Measurements from ENCODE around the gene HAGHL. TPM values are rescaled to one million over a fixed set of nuclear protein-coding genes. Genes with fewer than 3 reads are reported as not detected.

Gene HAGHL
- total and polyA plus RNA-seq, 2 of the 8 experiments (the other 6 are each of a cell fraction or from before 2014, with no cell fraction given), result 26.6 to 26.9 TPM

DNA sequence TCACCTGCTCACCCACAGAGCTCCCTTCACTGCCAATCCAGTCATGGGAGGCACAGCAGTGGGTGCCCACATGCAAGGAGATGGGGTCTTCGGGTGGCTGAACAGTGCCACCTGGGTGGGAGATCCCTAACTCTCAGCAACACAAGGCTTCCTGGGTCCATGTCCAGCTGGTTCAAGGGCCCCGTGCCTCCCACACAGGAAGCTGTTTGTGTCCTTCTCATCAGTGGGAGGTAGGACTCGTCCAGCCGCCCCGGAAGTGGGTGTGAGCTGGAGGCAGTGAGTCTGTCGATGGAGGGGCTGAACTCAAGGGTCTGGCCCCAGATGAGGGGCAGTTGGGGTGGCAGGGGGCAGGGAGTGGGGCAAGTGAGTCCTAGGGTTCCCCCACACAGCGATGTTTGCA lies 22.9 kb upstream of the HAGHL start:
- H4K5ac ChIP-seq (ENCODE audit: insufficient read length, low read depth, low read length), result no peak overlapping the region
- H3K36me3 ChIP-seq (ENCODE audit: control insufficient read depth in 2 of 4, insufficient read depth in 4 of 4, low read length in 3 of 4), result no peaks in the 10 kb centered on the region
- H3K27ac ChIP-seq (ENCODE audit: low read depth, low read length), result no peak overlapping the region
- H2BK120ac ChIP-seq (replicated peaks; ENCODE audit: low read depth, low read length), result no peak overlapping the region
- H2AFZ ChIP-seq (ENCODE audit: low read length), result no peak overlapping the region
- DNase-seq (ENCODE audit: low read depth in 1 of 2, low spot score in 2 of 2), result no peak
- CTCF ChIA-PET (ENCODE audit: partially characterized antibody), result interaction anchor here (1.1 to 33.4 kb wide), 7 partner anchors 8 to 81 kb away, joined by 3 to 977 read pairs (median 5); partner anchors contain the start of genes ANTKMT, CCDC78, CIAO3 and HAGHL
- H3K79me1 ChIP-seq (ENCODE audit: low read depth, low read length), result no peaks in the 10 kb centered on the region
- no peak overlapping the region for H4K91ac ChIP-seq (replicated peaks; ENCODE audit: insufficient read length, low read length)
- no peak for FAIRE-seq
- no peak overlapping the region for H3K4ac ChIP-seq (replicated peaks; ENCODE audit: insufficient read length, low read depth, low read length)
- H4K20me1 ChIP-seq (replicated peaks in 1 of 2; ENCODE audit: control insufficient read depth in 1 of 2, insufficient read depth in 2 of 2, low read length in 2 of 2), result peaks cover 8 to 31% of the 10 kb centered on the region in 2 experiments
- no peak overlapping the region for H3K9ac ChIP-seq (replicated peaks in 1 of 4; ENCODE audit: extremely low read depth in 1 of 4, low read depth in 3 of 4, low read length in 3 of 4)
- H3K27me3 ChIP-seq (replicated peaks in 1 of 4; ENCODE audit: control insufficient read depth in 3 of 4, extremely low read depth in 1 of 4, insufficient read depth in 3 of 4, low read length in 3 of 4), result peaks cover 63 to 93% (median 88%) of the 10 kb centered on the region in 4 experiments
- H2BK5ac ChIP-seq (ENCODE audit: low read depth, low read length), result no peak overlapping the region
- no peak overlapping the region for H3K14ac ChIP-seq (ENCODE audit: insufficient read length)
- no peak overlapping the region for H2BK20ac ChIP-seq (ENCODE audit: low read length)
- no peak overlapping the region for H3K23ac ChIP-seq (ENCODE audit: insufficient read length)
- peaks cover 0 to 8% (median 2%) of the 10 kb centered on the region in 4 experiments; a peak in 4 of 7 replicates for H3K4me1 ChIP-seq (replicated peaks in 1 of 4; ENCODE audit: control insufficient read depth in 3 of 4, insufficient read depth in 4 of 4, low read length in 3 of 4)
- TF ChIP-seq GABPA (IDR thresholded peaks at IDR 0.05; ENCODE audit: borderline replicate concordance, insufficient read depth, low read length) (no peak), NANOG (IDR thresholded peaks at IDR 0.05; ENCODE audit: insufficient read depth, low read depth, low read length, poor library complexity, severe bottlenecking) (no peak), JUND (IDR thresholded peaks at IDR 0.05; ENCODE audit: low read length) (no peak), CHD2 (IDR thresholded peaks at IDR 0.05; ENCODE audit: low read length) (no peak), TEAD4 (IDR thresholded peaks at IDR 0.05; ENCODE audit: low read depth, low read length) (no peak), KDM5A (IDR thresholded peaks at IDR 0.05; ENCODE audit: low read length) (no peak), PHF8 (conservative IDR thresholded peaks at IDR 0.05; ENCODE audit: low read depth, low read length) (no peak), BACH1 (IDR thresholded peaks at IDR 0.05; ENCODE audit: low read length) (no peak), RNF2 (IDR thresholded peaks at IDR 0.05; ENCODE audit: borderline replicate concordance, low read depth, low read length, missing control alignments, poor library complexity, severe bottlenecking) (no peak), ZNF274 (IDR thresholded peaks at IDR 0.05; ENCODE audit: borderline replicate concordance, extremely low read depth, low read length) (no peak), SP1 (IDR thresholded peaks at IDR 0.05; ENCODE audit: low read depth, low read length) (no peak), POU5F1 (IDR thresholded peaks at IDR 0.05; ENCODE audit: low read depth, low read length) (no peak), NRF1 (IDR thresholded peaks at IDR 0.05; ENCODE audit: low read depth, low read length) (no peak), BRCA1 (IDR thresholded peaks at IDR 0.05; ENCODE audit: low read depth, low read length) (no peak)
- H4K8ac ChIP-seq (ENCODE audit: extremely low read depth, insufficient read depth, low read length), result no peak overlapping the region
- no peak overlapping the region for H3K4me3 ChIP-seq (ENCODE audit: extremely low read depth in 1 of 4, insufficient read depth in 2 of 4, low read depth in 3 of 4, low read length in 4 of 4)
- peak overlapping the region; percentile 36; the same call in 1 of the 2 replicates for H2BK15ac ChIP-seq (ENCODE audit: low read length)
- no peak overlapping the region for H3K56ac ChIP-seq (replicated peaks; ENCODE audit: insufficient read length, low read depth, low read length)
- H3K9me3 ChIP-seq (ENCODE audit: insufficient read depth in 2 of 2, low read depth in 1 of 2, low read length in 1 of 2), result no peaks in the 10 kb centered on the region
- no peak overlapping the region for H2BK12ac ChIP-seq (ENCODE audit: low read depth, low read length)
- no peaks in the 10 kb centered on the region for H3K79me2 ChIP-seq (ENCODE audit: control insufficient read depth in 1 of 2, insufficient read depth in 2 of 2, low read length in 2 of 2)
- H3K18ac ChIP-seq (ENCODE audit: extremely low read depth, low read length), result no peak overlapping the region
- H3K23me2 ChIP-seq (ENCODE audit: low read depth, low read length), result peaks cover 12% of the 10 kb centered on the region; the same call in 1 of the 2 replicates
- H3K4me2 ChIP-seq (ENCODE audit: insufficient read depth in 1 of 2, low read depth in 2 of 2, low read length in 2 of 2), result 0 out of 4 replicates have a peak overlapping the region, but pooled peaks of 1 of the 2 experiments have one; percentile 66
- POLR2A ChIA-PET (ENCODE audit: partially characterized antibody), result interaction anchor here (1.0 to 4.5 kb wide), 9 partner anchors 9 to 96 kb away, joined by 3 to 30 read pairs (median 4); partner anchors contain the start of genes ANTKMT, CCDC78, CIAO3 and GNG13
- no peak overlapping the region for H2AK5ac ChIP-seq (ENCODE audit: low read depth, low read length)
- WGBS, 2 experiments (ENCODE audit: extremely low coverage in 1 of 2, insufficient coverage in 1 of 2, insufficient read length in 1 of 2, insufficient replicate concordance in 2 of 2, low coverage in 1 of 2, low lambda C conversion rate in 2 of 2, missing lambda C conversion rate in 1 of 2), result 85% methylated on average over 7 of the region's 7 CpGs; no CpG with 5 or more reads in 1 of the 2 experiments

Data from H1 (cell line).